ENCODE results near the gene CPEB2.

DNA sequence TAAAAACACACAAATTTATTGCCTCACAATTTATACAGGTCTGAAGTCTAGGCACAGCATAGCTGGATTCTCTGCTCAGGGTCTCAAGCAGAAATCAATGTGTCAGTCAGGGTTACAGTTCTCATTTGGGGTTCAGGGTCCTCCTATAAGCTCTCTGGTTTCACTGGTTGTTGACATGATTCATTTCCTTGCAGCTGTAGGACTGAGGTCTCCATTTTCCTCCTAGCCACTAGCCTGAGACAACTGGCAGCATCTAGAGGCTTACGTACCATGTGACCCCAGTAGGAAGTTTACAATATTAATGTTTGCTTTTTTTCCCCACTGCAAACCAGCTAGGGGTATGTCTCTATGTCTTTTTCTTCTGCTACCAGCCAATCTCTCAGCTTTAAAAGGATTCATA is 102.5 kb downstream of the CPEB2 start:
- TF ChIP-seq, protein P1, sequence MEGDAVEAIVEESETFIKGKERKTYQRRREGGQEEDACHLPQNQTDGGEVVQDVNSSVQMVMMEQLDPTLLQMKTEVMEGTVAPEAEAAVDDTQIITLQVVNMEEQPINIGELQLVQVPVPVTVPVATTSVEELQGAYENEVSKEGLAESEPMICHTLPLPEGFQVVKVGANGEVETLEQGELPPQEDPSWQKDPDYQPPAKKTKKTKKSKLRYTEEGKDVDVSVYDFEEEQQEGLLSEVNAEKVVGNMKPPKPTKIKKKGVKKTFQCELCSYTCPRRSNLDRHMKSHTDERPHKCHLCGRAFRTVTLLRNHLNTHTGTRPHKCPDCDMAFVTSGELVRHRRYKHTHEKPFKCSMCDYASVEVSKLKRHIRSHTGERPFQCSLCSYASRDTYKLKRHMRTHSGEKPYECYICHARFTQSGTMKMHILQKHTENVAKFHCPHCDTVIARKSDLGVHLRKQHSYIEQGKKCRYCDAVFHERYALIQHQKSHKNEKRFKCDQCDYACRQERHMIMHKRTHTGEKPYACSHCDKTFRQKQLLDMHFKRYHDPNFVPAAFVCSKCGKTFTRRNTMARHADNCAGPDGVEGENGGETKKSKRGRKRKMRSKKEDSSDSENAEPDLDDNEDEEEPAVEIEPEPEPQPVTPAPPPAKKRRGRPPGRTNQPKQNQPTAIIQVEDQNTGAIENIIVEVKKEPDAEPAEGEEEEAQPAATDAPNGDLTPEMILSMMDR (IDR thresholded peaks at IDR 0.05): no peak
- TF ChIP-seq EP300 (IDR thresholded peaks at IDR 0.05) (no peak), POLR2A (IDR thresholded peaks at IDR 0.05) (no peak)
